Stimulated activated CD8-positive, alpha-beta memory T cell treated with anti-CD3 and anti-CD28 coated beads, Interleukin-2, amount 100 ng/mL, for 48 hours (primary cell): Measurements from ENCODE around the gene ARL6IP5.

ENCODE experiments used
- DNase-seq, 2 donors: peaks; one replicate each; pipeline ENCODE4 v3.0.0-alpha.2; 2020; ENCODE audit warnings: low read depth in 2 of 2

Gene ARL6IP5

GRCh38 chr3:69085833-69086722 lies 1.3 kb downstream of the ARL6IP5 start:
- peak; percentile 59 to 74 for DNase-seq

- DNase-seq, result no peak
Measured at GRCh38 chr3:69087030-69087791, 2.5 kb downstream of the ARL6IP5 start.

- DNase-seq, result no peak
Measured at GRCh38 chr3:69088063-69088462, 3.3 kb downstream of the ARL6IP5 start.

- no peak for DNase-seq
Measured at GRCh38 chr3:69090021-69090420, 5.3 kb downstream of the ARL6IP5 start.

- no peak for DNase-seq
Measured at GRCh38 chr3:69091389-69092029, 6.8 kb downstream of the ARL6IP5 start.

- DNase-seq, result no peak
Measured at GRCh38 chr3:69092030-69092516, 7.3 kb downstream of the ARL6IP5 start.

GRCh38 chr3:69094467-69095205 lies 9.9 kb downstream of the ARL6IP5 start:
- DNase-seq, result no peak

- no peak for DNase-seq
Measured at GRCh38 chr3:69095636-69096035, 10.9 kb downstream of the ARL6IP5 start.

GRCh38 chr3:69096299-69096698 lies 11.6 kb downstream of the ARL6IP5 start:
- no peak for DNase-seq

GRCh38 chr3:69097407-69098086 lies 12.8 kb downstream of the ARL6IP5 start:
- no peak for DNase-seq

- no peak for DNase-seq
Measured at GRCh38 chr3:69099576-69099975, 14.8 kb downstream of the ARL6IP5 start.

- DNase-seq, result no peak
Measured at GRCh38 chr3:69102384-69102783, 17.6 kb downstream of the ARL6IP5 start.

- no peak for DNase-seq
Measured at GRCh38 chr3:69103123-69103522, 18.4 kb downstream of the ARL6IP5 start.

GRCh38 chr3:69104586-69104985 lies 19.8 kb downstream of the ARL6IP5 start:
- no peak for DNase-seq

GRCh38 chr3:69105320-69105719 lies 20.6 kb downstream of the ARL6IP5 start:
- no peak for DNase-seq

GRCh38 chr3:69107841-69108240 lies 23.1 kb downstream of the ARL6IP5 start:
- no peak for DNase-seq

- DNase-seq, result no peak
Measured at GRCh38 chr3:69108811-69109210, 24.1 kb downstream of the ARL6IP5 start.

GRCh38 chr3:69110941-69111546 lies 26.3 kb downstream of the ARL6IP5 start:
- DNase-seq, result no peak

GRCh38 chr3:69113536-69113935 lies 28.8 kb downstream of the ARL6IP5 start:
- no peak for DNase-seq

- DNase-seq, result no peak
Measured at GRCh38 chr3:69115731-69116130, 31.0 kb downstream of the ARL6IP5 start.

- DNase-seq, result no peak
Measured at GRCh38 chr3:69116162-69116561, 31.4 kb downstream of the ARL6IP5 start.
